Central memory CD8-positive, alpha-beta T cell (primary cell): Measurements from ENCODE around the gene TPX2.

Source experiments
- ATAC-seq: fragments of 150-1000 bp; cut with Tn5 transposase; replicated peaks from 2 replicates; pipeline ENCODE4 v1.10.0; 2022; ENCODE audit warnings: mild to moderate bottlenecking, moderate FRiP score, moderate number of reproducible peaks; ENCODE audit not compliant: poor library complexity, severe bottlenecking; ENCODE audit errors: extremely low read depth
- DNase-seq, 2 donors: peaks; one replicate each; pipeline ENCODE4 v3.0.0; 2021; ENCODE audit warnings: low spot score in 2 of 2
- H3K27ac Mint-ChIP-seq: one replicate; pipeline ENCODE4 v1.8.0; 2022; ENCODE audit warnings: low read depth, mild to moderate bottlenecking, moderate library complexity, mixed read lengths
- H3K27me3 Mint-ChIP-seq: one replicate; pipeline ENCODE4 v1.8.0; 2022; ENCODE audit warnings: mixed read lengths
- H3K36me3 Mint-ChIP-seq: one replicate; pipeline ENCODE4 v1.8.0; 2022; ENCODE audit warnings: mild to moderate bottlenecking, moderate library complexity, mixed read lengths; ENCODE audit not compliant: insufficient read depth
- H3K4me1 Mint-ChIP-seq: one replicate; pipeline ENCODE4 v1.8.0; 2022; ENCODE audit warnings: mixed read lengths
- H3K4me3 Mint-ChIP-seq: one replicate; pipeline ENCODE4 v1.8.0; 2022; ENCODE audit warnings: mild to moderate bottlenecking, moderate library complexity, mixed read lengths
- H3K9me3 Mint-ChIP-seq: one replicate; pipeline ENCODE4 v1.8.0; 2022; ENCODE audit warnings: mixed read lengths

TPX2 gene

DNA sequence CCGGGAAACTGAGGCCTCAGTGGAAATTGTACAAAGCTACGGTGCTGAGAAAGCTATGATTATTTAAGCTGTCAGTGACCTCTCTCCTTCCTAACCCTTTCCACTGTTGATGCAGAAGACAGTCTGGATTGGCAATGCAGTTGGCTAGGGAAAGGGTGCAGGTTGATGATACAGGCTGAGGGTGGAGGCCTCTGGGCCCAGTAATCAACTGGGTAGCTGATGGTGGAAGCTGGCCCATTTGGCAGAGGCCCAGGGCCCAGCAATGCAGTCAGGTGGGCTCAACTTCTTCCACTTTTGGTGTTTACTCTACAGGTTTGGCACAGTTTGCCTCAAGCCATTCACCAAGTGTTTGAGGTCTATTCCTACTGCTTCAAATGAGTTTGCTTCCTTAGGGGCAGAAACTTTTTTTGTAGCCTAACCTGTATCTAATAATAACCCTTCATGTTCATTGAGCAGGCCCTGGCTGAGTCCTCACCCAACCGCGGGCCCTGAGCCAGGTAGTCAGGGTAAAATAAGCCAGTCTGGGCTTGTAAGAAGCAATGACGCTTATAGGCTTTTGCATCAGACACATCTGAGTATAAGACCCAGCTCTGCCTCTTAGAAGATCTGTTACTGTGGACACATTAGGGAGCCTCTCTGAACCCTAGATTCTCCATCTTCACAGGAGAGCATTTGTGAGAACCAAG, 28.5 kb upstream of the TPX2 start:
- Mint-ChIP-seq H3K27ac (peak overlapping the region; percentile 86), H3K4me1 (peaks cover 88% of the 10 kb centered on the region), H3K9me3 (no peaks in the 10 kb centered on the region), H3K36me3 (peaks cover 22% of the 10 kb centered on the region), H3K4me3 (no peak overlapping the region), H3K27me3 (no peaks in the 10 kb centered on the region)
- ATAC-seq, result no peak
- no peak for DNase-seq

DNA sequence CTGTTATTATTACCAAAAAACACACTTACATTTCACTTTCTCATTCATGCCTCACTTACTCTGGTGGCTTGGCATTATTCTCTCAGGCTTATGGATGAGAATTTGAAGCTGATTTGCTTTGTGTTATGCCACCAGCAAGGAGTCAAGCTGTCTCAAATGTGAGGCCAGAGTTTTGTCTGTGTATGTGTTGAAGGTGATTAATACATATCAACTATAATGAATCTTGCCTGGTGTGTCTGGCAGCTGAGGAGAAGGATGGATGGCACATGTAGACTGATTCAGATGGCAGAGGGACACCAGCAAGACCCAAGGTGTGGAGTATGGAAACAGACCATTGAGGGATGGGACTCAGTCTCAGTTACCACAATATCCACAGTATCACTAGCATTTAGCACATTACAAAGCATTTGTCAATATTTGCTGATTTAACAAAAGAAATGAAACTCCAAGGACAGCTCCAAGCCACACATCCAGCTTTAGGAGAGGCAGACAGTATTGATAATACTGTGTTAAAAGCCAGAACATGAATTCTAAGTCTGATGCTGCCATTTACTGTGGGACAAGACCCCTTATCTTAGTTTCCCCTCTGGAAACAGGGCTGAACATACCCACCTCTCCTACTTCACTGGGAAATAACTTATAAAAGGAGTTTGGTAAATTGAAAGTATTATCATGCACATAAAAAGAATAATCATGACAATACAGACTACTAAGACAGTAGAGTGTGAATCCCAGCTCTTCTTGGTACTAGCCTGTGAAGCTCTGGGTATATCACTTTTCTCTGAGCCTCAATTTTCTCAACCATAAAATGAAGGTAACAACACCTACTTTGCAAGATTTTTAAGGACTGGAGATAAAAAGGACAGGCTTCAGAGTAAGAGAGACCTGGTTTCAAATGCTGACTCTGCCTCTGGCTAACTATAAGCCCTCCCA, 27.6 kb upstream of the TPX2 start:
- Mint-ChIP-seq H3K27ac (peak overlapping the region; percentile 86), H3K9me3 (no peaks in the 10 kb centered on the region), H3K36me3 (peaks cover 19% of the 10 kb centered on the region), H3K4me1 (peaks cover 88% of the 10 kb centered on the region), H3K4me3 (no peak overlapping the region), H3K27me3 (no peaks in the 10 kb centered on the region)
- DNase-seq (no peak), ATAC-seq (no peak)

DNA sequence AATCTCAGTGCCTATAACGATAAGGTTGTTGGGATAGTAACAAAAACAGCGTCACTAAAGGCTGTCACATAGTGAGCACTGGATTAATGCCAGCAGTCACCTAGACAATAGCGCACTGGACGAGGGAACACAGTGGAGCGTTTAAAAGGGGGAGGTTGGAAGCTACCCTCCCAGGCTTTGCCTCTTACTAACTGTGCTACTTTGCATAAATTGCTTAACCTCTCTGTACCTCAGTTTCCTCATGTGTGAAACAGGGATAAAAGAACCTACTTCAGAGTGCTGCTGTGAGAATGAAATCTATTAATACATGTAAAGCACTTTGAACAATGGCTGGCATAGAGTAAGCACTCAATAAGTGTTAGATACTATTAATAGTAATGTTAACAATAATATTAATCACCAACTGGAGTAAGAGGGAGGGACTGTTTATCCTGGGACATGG, 27.0 kb upstream of the TPX2 start:
- Mint-ChIP-seq H3K27ac (peak overlapping the region; percentile 86), H3K36me3 (peaks cover 17% of the 10 kb centered on the region), H3K27me3 (no peaks in the 10 kb centered on the region), H3K4me3 (no peak overlapping the region), H3K9me3 (no peaks in the 10 kb centered on the region), H3K4me1 (peaks cover 88% of the 10 kb centered on the region)
- ATAC-seq (no peak), DNase-seq (no peak)

DNA sequence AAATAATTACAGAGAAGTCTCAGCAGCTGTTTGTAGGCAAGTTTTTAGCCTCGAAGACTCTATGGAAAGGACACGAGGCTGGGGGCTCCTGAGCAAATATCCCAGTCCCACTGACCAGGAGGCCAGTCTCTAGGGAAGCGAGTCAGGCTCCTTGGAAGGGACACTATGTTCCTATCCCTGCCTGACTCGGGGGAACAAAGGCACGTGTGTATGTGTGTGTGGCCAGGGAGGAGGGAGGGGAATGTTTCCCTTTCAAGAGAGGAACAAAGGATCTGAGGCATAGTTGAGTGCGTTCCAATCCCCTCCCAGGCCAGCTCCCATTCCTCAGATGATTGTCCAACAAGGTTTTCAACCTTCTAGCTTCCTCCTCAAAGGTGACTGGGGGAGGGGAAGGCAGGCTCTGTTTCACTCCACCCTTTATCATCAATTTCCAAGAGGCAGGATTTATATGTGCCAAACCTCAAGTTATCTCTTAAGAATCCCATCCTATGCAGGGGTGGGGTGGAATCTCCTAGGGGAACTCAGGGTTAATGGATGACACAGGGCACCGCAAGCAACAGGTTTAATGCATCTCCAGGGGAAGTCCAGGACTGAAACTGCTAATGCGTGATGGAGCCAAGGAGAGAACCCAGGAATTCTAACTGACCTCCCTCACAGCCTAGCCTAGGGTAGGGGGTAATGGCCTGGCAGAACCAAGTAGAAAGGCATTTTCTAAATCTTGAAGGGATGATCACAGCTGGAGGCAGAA, 26.4 kb upstream of the TPX2 start:
- Mint-ChIP-seq H3K27ac (peak overlapping the region; percentile 86), H3K9me3 (no peaks in the 10 kb centered on the region), H3K27me3 (no peaks in the 10 kb centered on the region), H3K36me3 (peaks cover 22% of the 10 kb centered on the region), H3K4me1 (peaks cover 93% of the 10 kb centered on the region), H3K4me3 (peak overlapping the region; percentile 12)
- DNase-seq, result no peak
- ATAC-seq, result no peak

DNA sequence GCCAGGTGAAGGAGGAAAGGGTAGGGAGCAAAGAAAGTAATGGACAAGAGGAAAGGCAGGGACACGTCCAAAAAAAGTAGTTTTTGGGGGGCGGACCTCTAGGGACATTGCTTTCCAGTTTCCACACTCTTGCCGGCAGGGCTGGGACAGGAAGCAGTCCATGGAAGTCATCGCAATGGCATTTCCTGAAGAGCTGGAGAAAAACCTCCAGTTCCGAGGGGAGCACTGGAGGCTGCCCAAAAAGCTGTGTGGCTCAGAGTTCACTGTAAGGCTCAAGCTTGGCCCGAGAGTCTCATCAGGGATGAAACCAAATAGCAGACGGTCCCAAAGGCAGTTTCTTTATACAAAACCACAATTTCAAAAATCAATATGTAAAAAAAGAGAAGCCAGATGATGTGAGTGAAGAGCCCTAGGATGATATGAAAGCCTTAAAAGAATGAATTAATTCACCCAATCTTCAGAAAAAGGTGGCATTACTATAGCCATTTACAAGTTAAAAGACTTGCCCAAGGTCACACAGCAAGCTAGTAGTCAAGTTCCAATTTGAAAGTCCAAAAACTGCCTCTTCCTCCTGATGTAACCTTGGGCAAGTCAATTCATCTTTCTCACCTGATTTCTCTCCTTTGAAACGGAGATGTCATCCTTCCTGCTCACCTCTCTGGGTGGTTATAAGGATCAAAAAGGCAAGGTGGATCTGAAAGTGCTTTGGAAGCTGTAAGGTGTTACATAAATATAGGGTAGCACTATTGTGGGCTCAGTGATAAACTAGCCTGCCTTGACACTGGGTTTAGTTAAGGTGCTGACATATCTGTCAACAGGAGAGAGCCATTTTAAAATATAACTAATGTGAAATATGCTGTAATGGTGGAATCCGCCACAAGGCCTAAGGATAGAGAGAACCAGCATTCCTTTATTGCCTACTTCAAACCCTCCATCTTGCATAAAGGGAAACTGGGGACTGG, 25.5 kb upstream of the TPX2 start:
- peaks cover 22% of the 10 kb centered on the region for H3K36me3 Mint-ChIP-seq
- no peaks in the 10 kb centered on the region for H3K9me3 Mint-ChIP-seq
- peak overlapping the region; percentile 36 for H3K4me3 Mint-ChIP-seq
- no peaks in the 10 kb centered on the region for H3K27me3 Mint-ChIP-seq
- no peak for ATAC-seq
- H3K4me1 Mint-ChIP-seq, result peaks cover 93% of the 10 kb centered on the region
- H3K27ac Mint-ChIP-seq, result peak overlapping the region; percentile 86
- no peak for DNase-seq

DNA sequence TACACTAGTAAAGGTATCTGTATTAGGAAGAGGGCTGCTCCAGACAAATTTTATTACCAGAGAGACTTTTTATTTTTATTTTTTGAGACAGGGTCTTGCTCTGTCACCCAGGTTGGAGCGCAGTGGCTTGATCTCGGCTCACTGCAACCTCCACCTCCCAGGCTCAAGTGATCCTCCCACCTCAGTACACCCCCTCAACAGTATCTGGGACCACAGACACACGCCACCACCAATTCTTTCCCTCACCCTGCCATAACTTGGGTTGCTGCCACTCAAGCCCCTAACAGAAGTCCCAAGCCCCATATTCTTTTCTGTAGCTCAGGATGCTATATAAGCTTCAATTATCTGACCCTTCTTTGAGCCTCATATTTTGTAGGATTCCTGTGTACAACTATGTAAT, 23.3 kb upstream of the TPX2 start:
- peaks cover 24% of the 10 kb centered on the region for H3K36me3 Mint-ChIP-seq
- ATAC-seq (no peak), DNase-seq (no peak)
- peaks cover 95% of the 10 kb centered on the region for H3K4me1 Mint-ChIP-seq
- H3K27me3 Mint-ChIP-seq, result no peaks in the 10 kb centered on the region
- H3K4me3 Mint-ChIP-seq, result peak overlapping the region; percentile 25
- H3K27ac Mint-ChIP-seq, result peak overlapping the region; percentile 81
- H3K9me3 Mint-ChIP-seq, result no peaks in the 10 kb centered on the region

DNA sequence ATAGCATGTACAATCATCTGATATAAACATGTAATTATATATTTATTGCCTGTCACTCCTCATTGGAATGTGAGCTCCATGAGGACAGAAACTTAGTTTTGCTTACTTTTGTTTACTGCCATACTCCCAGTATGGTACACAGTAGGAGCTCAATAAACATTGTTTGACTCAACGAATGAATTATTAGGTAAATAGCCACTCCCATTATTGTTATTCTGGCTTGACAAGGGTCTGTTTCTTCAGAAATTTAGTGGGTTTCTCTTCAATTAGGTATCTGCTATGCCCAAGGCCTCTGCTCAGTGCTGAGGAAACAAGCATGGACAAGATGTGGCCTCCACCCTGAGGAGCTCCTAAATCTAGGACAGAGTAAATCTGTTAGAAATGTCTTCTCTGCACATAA, 22.7 kb upstream of the TPX2 start:
- no peaks in the 10 kb centered on the region for H3K9me3 Mint-ChIP-seq
- no peak for DNase-seq
- H3K27ac Mint-ChIP-seq, result peak overlapping the region; percentile 81
- peak overlapping the region; percentile 96 for H3K4me3 Mint-ChIP-seq
- H3K4me1 Mint-ChIP-seq, result peaks cover 95% of the 10 kb centered on the region
- peaks cover 21% of the 10 kb centered on the region for H3K36me3 Mint-ChIP-seq
- ATAC-seq, result no peak
- no peaks in the 10 kb centered on the region for H3K27me3 Mint-ChIP-seq

DNA sequence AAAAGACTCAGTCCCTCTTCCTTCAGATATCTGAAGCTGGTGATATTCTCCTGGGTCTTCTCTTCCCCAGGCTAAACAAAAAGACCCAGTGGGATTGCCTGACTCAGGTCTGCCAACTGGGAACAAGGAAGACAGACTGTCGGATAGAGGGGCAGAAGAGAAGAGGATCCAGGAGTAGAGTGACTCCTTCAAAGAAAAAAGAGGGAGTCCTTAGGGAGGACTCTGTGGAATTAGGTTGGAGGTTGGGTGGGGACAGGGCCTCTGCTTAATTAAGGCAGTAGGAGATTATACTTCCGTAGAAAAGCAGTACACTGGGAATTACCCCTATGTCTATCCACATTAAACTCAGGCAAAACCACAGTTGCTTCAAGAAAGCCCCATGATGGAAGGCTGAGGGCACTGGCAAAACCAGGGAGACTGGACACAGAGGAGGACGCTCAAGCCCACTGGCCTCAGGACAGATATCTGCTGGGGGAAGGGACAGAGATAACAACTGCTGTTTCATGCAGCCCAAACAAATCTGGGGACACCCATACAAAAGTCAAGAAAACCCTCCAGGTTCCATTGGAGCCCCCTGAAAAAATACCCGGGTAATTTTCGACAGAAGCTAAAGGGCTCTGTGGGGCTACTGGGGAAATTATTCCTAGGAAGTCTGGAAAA, 22.1 kb upstream of the TPX2 start:
- Mint-ChIP-seq H3K36me3 (peaks cover 21% of the 10 kb centered on the region), H3K4me1 (peaks cover 95% of the 10 kb centered on the region), H3K27ac (peak overlapping the region; percentile 81), H3K27me3 (no peaks in the 10 kb centered on the region), H3K4me3 (peak overlapping the region; percentile 96), H3K9me3 (no peaks in the 10 kb centered on the region)
- no peak for ATAC-seq
- DNase-seq, result no peak

DNA sequence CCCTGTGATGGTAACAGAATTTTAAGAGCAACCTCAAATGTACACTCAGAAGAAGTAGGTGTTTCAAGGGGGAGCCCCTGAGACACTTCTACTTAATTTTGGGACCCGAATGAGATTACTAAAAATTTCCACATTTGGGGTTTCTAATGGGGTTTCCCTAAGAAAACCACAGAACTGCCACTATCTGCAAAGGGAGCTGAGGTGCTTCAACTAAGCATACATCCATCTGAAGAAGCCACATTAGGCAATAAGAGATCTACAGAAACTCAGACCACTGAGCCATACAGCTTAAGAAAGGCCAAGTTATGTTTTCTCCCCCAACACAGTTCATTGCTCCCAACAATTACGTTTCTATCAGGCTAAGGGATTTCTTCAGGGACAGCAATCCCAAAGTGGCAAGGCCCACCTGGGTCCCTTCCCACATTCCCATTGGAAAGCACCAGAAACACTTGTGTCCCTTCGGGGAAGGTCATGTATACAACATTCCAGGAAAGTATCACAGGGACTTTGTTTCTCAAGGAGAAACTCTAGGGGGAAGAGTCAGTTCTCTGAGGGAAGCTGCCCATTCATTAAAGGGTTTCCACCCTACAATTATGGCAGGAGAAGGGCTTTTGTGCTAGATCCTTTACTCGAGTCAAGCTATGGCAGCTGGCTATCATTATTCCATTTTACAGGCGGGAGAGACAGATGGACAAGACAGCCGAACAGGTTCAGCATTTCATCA, 21.4 kb upstream of the TPX2 start:
- ATAC-seq (peak; percentile 41), DNase-seq (no peak)
- Mint-ChIP-seq H3K27ac (peak overlapping the region; percentile 81), H3K4me3 (peak overlapping the region; percentile 96), H3K4me1 (peaks cover 93% of the 10 kb centered on the region), H3K36me3 (peaks cover 23% of the 10 kb centered on the region), H3K9me3 (no peaks in the 10 kb centered on the region), H3K27me3 (no peaks in the 10 kb centered on the region)

DNA sequence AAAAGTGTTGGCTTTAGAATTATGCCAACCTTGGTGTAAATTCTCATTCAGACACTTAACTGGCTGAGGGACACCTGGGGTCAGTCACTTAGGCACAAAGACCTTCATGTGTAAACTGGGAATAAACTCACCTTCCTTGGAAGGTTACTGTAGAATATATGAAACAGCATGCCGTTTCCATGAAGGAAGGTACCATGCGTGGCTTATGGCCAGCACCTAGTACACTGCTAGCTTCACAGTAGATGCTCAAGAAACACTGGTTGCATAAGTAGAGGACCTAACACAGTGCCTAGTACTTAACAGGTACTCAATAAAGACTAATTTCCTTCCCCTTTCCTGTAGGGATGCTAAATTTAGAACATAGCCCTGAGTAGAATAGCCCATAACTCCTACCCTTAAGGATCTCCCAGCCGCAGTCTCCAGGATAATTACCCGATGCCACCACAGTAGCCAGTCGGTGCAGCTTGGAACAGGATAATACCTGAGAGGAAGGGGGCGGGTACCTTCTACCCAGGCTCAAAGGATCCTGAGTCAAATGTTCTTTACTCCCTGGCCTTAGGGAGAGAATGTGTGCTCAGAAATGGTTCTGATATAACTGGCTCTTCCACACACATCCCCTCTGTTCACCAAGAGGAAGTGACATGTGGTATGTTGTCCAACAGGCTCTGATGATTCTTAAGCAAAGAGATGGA, 20.0 kb upstream of the TPX2 start:
- no peak for ATAC-seq
- H3K4me1 Mint-ChIP-seq, result peaks cover 84% of the 10 kb centered on the region
- no peak for DNase-seq
- H3K27me3 Mint-ChIP-seq, result no peaks in the 10 kb centered on the region
- H3K9me3 Mint-ChIP-seq, result no peaks in the 10 kb centered on the region
- peak overlapping the region; percentile 96 for H3K4me3 Mint-ChIP-seq
- peaks cover 29% of the 10 kb centered on the region for H3K36me3 Mint-ChIP-seq
- H3K27ac Mint-ChIP-seq, result peak overlapping the region; percentile 73
